HG03108 (cell line): Measurements from ENCODE around the gene COPE.

ENCODE experiments used
- ATAC-seq: cut with Tn5 transposase; IDR thresholded peaks from one replicate; pipeline ENCODE4 v1.9.1; 2021; ENCODE audit warnings: moderate library complexity; ENCODE audit not compliant: unreplicated experiment

COPE gene

GRCh38 chr19:18853755-18854427 is 65.3 kb downstream of the COPE start:
- ATAC-seq = no peak

DNA sequence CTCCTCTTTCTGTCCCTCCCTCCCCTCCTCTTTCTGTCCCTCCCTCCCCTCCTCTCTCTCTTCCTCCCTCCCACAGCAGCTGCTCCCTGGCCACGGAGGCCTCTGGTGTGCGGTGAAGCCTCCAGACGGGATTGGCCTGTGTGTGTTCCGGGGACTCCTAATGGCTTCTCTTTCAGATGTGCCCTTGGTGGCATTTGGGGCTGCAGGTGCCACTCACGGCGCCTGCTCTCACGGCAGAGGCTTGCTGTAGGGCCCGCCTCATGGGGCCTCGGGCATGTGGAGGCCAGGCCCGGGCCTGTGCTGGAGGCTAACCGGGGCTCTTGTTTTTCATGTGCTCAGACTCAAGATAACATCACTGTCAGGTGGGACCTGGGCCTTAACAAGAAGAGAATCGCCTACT is 66.5 kb downstream of the COPE start:
- no peak for ATAC-seq

GRCh38 chr19:18851673-18852325 is 67.4 kb downstream of the COPE start:
- ATAC-seq = no peak

DNA sequence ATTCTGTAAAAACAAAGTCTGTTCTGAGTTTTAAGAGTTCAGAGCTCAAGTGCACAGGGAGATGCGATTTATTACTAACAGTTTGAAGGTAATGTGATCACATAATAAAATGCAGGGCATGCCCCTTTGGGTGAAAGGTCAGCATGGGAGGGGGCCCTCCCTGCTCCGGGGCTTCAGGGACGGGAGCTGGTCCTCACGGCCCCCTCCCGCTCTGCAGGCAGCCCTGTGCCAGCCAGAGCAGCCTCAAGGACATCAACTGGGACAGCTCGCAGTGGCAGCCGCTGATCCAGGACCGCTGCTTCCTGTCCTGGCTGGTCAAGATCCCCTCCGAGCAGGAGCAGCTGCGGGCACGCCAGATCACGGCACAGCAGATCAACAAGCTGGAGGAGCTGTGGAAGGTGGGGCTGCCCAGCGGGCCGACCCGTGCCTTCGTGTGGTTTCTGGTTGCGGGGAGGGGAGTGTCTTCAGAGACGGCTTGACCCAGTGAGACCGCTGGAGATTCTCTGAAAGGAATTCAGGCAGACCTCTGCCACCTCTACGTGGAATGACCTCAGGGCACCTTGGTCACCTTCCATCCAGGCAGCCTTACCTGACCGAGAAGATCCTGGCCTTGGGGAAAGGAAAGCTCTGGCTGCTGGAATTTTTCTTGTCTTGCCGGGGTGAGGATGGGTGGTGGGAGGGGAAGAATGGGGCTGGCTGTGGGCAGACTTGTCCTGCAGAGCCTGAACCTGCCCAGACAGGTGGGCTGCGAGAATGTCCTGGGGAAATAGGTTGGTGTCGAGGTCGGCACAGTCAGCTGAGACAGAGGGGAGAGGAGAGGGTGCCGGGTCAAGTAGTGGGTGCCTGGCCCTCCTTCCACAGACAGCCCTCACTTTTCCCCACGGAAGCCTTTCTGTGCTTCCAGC is 68.5 kb downstream of the COPE start:
- no peak for ATAC-seq

DNA sequence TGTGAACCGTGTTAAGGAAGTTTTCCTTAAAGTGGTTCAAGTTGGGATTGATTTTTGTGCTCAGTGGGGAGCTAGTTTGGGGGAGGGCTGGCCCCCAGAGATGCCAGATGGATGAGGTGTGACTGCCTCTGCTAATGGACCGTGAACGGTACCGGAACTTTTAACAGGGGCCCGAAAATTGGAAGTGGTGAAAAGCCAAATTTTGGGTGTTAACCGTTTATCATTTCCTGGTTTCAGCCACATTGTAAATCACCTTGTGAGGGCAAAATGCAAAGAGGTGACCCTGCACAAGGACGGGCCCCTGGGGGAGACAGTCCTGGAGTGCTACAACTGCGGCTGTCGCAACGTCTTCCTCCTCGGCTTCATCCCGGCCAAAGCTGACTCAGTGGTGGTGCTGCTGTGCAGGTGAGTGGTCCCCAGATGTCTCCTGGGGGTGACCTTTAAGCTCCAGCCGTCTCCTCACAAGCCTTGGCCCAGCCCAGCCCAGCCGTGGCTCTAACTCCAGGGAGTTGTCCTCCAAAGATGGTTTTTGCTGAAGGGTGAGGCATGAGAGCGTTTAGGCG is 69.3 kb downstream of the COPE start:
- ATAC-seq = peak; percentile 41
